ENCODE results near the gene UGP2.

The UGP2 gene

GRCh38 chr2:63865159-63865799 lies 23.6 kb downstream of the UGP2 start:
- no peak for DNase-seq (ENCODE audit: low read depth in 1 of 2, low spot score in 1 of 2)
- no peaks in the 10 kb centered on the region for H3K27me3 ChIP-seq (ENCODE audit: insufficient read depth, poor library complexity, severe bottlenecking)
- H3K27ac ChIP-seq (replicated peaks): no peak overlapping the region
- TF ChIP-seq POLR2AphosphoS5 (IDR thresholded peaks at IDR 0.05; ENCODE audit: low read depth) (no peak), GABPA (IDR thresholded peaks at IDR 0.05; ENCODE audit: low read depth) (no peak)
- H3K4me3 ChIP-seq (replicated peaks; ENCODE audit: insufficient read depth, low read length): no peak overlapping the region

GRCh38 chr2:63866009-63866709 lies 24.5 kb downstream of the UGP2 start:
- Histone ChIP-seq H3K4me3 (replicated peaks; ENCODE audit: insufficient read depth, low read length) (no peak overlapping the region), H3K27ac (replicated peaks) (no peak overlapping the region), H3K27me3 (ENCODE audit: insufficient read depth, poor library complexity, severe bottlenecking) (no peaks in the 10 kb centered on the region)
- DNase-seq (ENCODE audit: low read depth in 1 of 2, low spot score in 1 of 2): no peak
- TF ChIP-seq GABPA (IDR thresholded peaks at IDR 0.05; ENCODE audit: low read depth): no peak
- TF ChIP-seq POLR2AphosphoS5 (IDR thresholded peaks at IDR 0.05; ENCODE audit: low read depth): no peak
- TF ChIP-seq SPI1 (IDR thresholded peaks at IDR 0.05; ENCODE audit: borderline replicate concordance, low read depth): no peak
- TF ChIP-seq REST (IDR thresholded peaks at IDR 0.05; ENCODE audit: insufficient replicate concordance, low read depth): no peak
- no peak for TF ChIP-seq CTCF (IDR thresholded peaks at IDR 0.05; ENCODE audit: insufficient read depth, low read length)

- DNase-seq (ENCODE audit: low read depth in 1 of 2, low spot score in 1 of 2): no peak
- Histone ChIP-seq H3K4me3 (replicated peaks; ENCODE audit: insufficient read depth, low read length) (no peak overlapping the region), H3K27ac (replicated peaks) (no peak overlapping the region), H3K27me3 (ENCODE audit: insufficient read depth, poor library complexity, severe bottlenecking) (no peaks in the 10 kb centered on the region)
- TF ChIP-seq SPI1 (IDR thresholded peaks at IDR 0.05; ENCODE audit: borderline replicate concordance, low read depth) (no peak), POLR2AphosphoS5 (IDR thresholded peaks at IDR 0.05; ENCODE audit: low read depth) (no peak), GABPA (IDR thresholded peaks at IDR 0.05; ENCODE audit: low read depth) (no peak), CTCF (IDR thresholded peaks at IDR 0.05; ENCODE audit: insufficient read depth, low read length) (no peak), REST (IDR thresholded peaks at IDR 0.05; ENCODE audit: insufficient replicate concordance, low read depth) (no peak)
Measured at GRCh38 chr2:63870679-63871078, 29.0 kb downstream of the UGP2 start.

GRCh38 chr2:63871864-63872263 lies 30.2 kb downstream of the UGP2 start:
- H3K27ac ChIP-seq (replicated peaks): no peak overlapping the region
- TF ChIP-seq REST (IDR thresholded peaks at IDR 0.05; ENCODE audit: insufficient replicate concordance, low read depth) (no peak), CTCF (IDR thresholded peaks at IDR 0.05; ENCODE audit: insufficient read depth, low read length) (no peak), GABPA (IDR thresholded peaks at IDR 0.05; ENCODE audit: low read depth) (no peak), SPI1 (IDR thresholded peaks at IDR 0.05; ENCODE audit: borderline replicate concordance, low read depth) (no peak)
- H3K27me3 ChIP-seq (ENCODE audit: insufficient read depth, poor library complexity, severe bottlenecking): no peaks in the 10 kb centered on the region
- no peak overlapping the region for H3K4me3 ChIP-seq (replicated peaks; ENCODE audit: insufficient read depth, low read length)
- DNase-seq (ENCODE audit: low read depth in 1 of 2, low spot score in 1 of 2): no peak

Measured in HL-60 (cell line).